GM18502 (cell line): Measurements from ENCODE around the gene GDPD4.

Experiments used
- ATAC-seq: cut with Tn5 transposase; IDR thresholded peaks from one replicate; pipeline ENCODE4 v1.9.1; 2021; ENCODE audit warnings: mild to moderate bottlenecking; ENCODE audit not compliant: unreplicated experiment, poor library complexity

The GDPD4 gene

GRCh38 chr11:77179681-77180080 is 121.8 kb downstream of the GDPD4 start:
- no peak for ATAC-seq

DNA sequence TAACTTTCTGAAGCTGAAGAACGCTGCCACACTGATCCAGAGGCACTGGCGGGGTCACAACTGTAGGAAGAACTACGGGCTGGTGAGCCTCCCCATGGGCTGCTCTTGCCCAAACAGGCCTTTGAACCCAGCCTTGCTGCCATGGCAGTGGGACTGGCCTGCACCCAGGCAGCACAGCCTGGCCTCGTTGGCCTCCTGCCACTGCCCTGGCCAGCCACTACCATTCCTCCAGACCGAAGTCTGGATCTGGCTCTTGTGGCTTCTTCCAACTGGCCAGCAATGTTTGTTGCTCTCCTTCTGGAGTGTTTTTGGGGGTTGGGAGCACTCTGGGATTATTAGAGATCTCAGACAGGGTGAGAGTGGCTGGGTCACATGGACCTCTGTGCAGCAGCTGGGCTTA is 122.4 kb downstream of the GDPD4 start:
- no peak for ATAC-seq

GRCh38 chr11:77178150-77178549 is 123.3 kb downstream of the GDPD4 start:
- no peak for ATAC-seq

GRCh38 chr11:77176996-77177395 is 124.5 kb downstream of the GDPD4 start:
- no peak for ATAC-seq

DNA sequence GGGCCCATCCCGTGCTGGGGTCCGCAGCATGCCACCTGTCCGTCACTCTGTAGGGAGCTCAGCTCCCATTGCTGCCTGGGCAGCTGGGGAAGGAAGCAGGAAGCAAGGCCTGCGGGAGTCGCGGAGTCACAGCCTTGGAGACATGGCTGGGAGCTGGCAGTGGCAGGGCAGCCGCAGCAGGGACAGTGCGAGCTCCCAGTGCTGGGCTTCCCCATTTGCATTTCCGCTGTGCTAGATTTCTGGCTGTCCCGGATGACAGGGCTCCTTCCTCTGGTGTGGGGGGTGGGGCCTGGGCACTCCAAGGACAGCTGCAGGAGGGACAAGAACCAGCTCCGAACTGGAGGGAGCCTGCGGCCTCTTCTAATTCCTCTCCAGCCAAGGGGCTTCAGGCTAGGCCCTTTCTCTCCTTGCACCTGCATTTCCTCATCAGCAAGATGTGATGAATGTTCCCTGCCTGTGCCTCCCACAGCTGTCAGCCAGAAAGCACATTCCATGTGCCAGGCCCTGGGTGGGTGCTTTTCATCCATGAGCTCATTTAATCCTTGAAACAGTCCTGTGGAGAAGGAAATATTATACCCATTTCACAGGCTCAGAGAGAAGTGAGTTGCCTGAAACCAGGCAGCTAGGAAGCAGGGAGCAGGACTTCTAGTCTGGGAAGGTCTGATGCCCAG is 125.5 kb downstream of the GDPD4 start:
- ATAC-seq = no peak

DNA sequence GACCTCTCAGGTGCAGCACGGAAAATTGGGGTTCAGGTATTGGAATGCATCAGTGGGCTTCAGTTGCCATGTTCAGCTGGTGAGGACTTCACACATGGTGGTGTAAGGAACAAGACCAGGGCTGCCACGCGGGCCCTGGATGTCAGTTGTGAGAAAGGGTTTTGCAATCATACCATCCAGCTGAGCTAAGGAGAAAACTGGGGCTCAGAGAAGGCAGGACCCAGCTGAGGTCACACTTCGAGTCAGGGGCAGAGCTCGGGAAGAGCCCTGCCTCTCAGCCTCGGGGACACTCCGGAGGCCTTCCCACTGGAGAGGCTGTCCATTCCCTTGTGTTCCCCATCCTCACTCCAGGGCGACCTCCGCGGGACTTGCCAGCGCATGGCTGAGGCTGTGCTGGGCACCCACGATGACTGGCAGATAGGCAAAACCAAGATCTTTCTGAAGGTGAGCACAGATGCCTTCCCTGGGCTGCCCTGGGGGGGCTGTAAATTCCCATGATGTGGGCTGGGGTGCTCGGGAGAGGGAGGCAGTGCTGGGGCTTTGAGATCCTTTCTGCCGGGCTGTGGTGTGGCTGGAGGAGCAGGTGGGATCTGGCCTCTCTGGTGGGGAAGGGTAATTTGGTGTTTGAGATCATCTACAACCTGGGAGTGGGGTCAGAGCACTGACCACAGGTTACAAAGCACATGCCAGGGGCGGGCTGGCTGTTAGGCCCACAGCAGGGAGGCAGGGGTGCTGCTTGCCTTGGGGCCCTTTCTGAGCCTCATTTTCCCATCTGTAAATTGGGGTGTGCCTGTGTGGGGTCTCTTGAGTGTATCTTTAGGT is 126.3 kb downstream of the GDPD4 start:
- no peak for ATAC-seq

GRCh38 chr11:77174559-77174958 is 126.9 kb downstream of the GDPD4 start:
- no peak for ATAC-seq

- no peak for ATAC-seq
Observed at GRCh38 chr11:77173494-77173893, 128.0 kb downstream of the GDPD4 start.

DNA sequence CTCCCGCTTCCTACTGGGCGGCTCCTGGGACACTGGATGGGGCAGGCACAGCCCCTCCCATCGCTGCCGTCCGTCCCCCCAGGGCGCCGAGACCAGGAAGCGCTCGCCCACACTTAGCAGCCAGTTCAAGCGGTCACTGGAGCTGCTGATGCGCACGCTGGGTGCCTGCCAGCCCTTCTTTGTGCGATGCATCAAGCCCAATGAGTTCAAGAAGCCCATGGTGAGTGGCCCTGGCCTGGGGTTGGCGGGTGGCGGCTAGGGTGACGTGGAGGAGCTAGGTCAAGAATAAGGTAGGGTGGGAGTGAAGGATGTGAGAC is 128.9 kb downstream of the GDPD4 start:
- no peak for ATAC-seq

DNA sequence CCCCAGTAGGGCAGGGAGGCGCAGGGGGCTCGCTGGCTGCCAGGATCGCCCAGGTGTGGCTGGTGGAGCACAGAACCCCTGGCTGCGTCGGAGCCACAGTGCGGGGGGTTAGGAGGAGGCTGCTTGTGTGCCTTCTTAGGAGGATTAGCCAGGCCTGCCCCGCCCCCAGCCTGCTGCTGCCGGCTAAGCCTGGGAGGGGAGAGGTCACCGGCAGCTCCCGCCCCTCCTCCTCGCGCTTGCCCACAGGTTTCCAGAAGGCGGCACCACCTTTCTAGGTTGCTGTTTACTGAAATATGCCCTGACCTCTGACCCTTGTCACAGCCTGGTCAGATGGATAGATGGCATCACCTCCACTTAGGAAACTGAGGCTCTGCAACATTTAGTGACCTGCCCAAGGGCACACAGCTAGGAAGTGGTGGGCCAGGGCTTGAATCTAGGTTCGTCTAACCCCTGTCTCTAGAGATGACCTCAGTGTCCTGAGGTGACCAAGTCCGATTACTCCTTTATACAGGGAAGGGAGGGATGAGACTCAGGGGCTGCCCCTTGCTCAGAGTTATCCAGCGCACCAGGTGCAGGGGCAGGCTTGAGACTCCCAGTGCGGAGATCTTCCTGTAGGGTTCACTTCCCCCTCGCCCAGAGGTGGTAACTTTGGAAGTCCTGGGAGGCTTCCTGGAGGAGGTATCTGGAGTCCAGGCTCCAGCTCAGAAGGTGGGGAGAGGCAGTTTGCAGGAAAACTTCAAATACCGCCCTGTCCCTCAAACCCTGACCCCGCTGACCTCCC is 129.4 kb downstream of the GDPD4 start:
- no peak for ATAC-seq

GRCh38 chr11:77171254-77171653 is 130.2 kb downstream of the GDPD4 start:
- ATAC-seq = no peak

GRCh38 chr11:77170107-77170506 is 131.4 kb downstream of the GDPD4 start:
- no peak for ATAC-seq

DNA sequence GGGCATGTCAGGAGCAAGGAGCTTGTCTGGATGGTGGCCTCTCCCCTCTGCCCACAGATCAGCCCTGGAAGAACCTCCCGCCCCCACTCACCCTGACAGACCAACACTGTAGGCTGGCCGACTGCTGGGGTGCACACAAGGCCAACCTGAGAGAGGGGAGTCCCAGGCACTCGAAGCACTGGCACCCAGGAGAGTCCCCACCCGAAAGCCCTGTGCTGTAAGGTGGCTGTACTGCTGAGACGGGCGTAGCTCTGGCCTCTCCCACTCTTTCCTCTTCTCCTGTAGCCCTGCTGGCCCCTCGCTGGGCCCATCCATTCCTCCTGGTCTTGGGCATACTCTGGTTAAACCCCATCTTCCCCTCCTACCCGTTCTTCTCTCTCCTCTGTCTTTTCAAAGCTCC is 133.7 kb downstream of the GDPD4 start:
- ATAC-seq = no peak

GRCh38 chr11:77167111-77167626 is 134.3 kb downstream of the GDPD4 start:
- no peak for ATAC-seq
